KG1 (cell line): ENCODE data around the gene SCN3B.
A peak's percentile ranks its signal among the peaks of the same experiment; 100 is the strongest.

Source experiments
- DNase-seq: peaks from one replicate; lab custom pipeline; 2025; lab: John Stamatoyannopoulos, UW

SCN3B gene

GRCh38 chr11:123653827-123654565 is 428 bp downstream of the SCN3B start:
- DNase-seq = no peak

GRCh38 chr11:123653483-123653826 is 969 bp downstream of the SCN3B start:
- no peak for DNase-seq

- no peak for DNase-seq
Observed at GRCh38 chr11:123652599-123652998, 1.8 kb downstream of the SCN3B start.

GRCh38 chr11:123650901-123651300 is 3.5 kb downstream of the SCN3B start:
- no peak for DNase-seq

GRCh38 chr11:123645286-123645975 is 9.0 kb downstream of the SCN3B start:
- no peak for DNase-seq

- no peak for DNase-seq
Observed at GRCh38 chr11:123642435-123642834, 12.0 kb downstream of the SCN3B start.

GRCh38 chr11:123641495-123641840 is 13.0 kb downstream of the SCN3B start:
- no peak for DNase-seq

GRCh38 chr11:123640677-123641494 is 13.5 kb downstream of the SCN3B start:
- DNase-seq = peak; percentile 20

GRCh38 chr11:123640029-123640428 is 14.4 kb downstream of the SCN3B start:
- no peak for DNase-seq

- DNase-seq = no peak
Observed at GRCh38 chr11:123630126-123630608, 24.3 kb downstream of the SCN3B start.

- no peak for DNase-seq
Observed at GRCh38 chr11:123628936-123629683, 25.3 kb downstream of the SCN3B start.

- no peak for DNase-seq
Observed at GRCh38 chr11:123624974-123625373, 29.4 kb downstream of the SCN3B start.

- DNase-seq = no peak
Observed at GRCh38 chr11:123622576-123622975, 31.8 kb downstream of the SCN3B start.

- DNase-seq = no peak
Observed at GRCh38 chr11:123616505-123617198, 37.8 kb downstream of the SCN3B start.

- DNase-seq = no peak
Observed at GRCh38 chr11:123611698-123612097, 42.7 kb downstream of the SCN3B start.

- DNase-seq = no peak
Observed at GRCh38 chr11:123608945-123609344, 45.5 kb downstream of the SCN3B start.

GRCh38 chr11:123608371-123608770 is 46.1 kb downstream of the SCN3B start:
- no peak for DNase-seq

GRCh38 chr11:123607781-123608180 is 46.6 kb downstream of the SCN3B start:
- no peak for DNase-seq

GRCh38 chr11:123603666-123604065 is 50.8 kb downstream of the SCN3B start:
- DNase-seq = no peak

GRCh38 chr11:123601743-123602142 is 52.7 kb downstream of the SCN3B start:
- DNase-seq = no peak

GRCh38 chr11:123601136-123601535 is 53.3 kb downstream of the SCN3B start:
- DNase-seq = no peak
